Parathyroid adenoma (tissue), 2 donors: Measurements from ENCODE around the gene ZNF507.

ENCODE experiments used
- H2AFZ ChIP-seq: fragments of 300-600 bp; sonication (generic); one replicate; pipeline ENCODE4 v1.7.0; 2017; ENCODE audit warnings: antibody characterized with exemption, mild to moderate bottlenecking
- H3K27ac ChIP-seq: fragments of 300-600 bp; sonication (generic); one replicate; pipeline ENCODE4 v1.7.0; 2017
- H3K27me3 ChIP-seq: fragments of 300-600 bp; sonication (generic); one replicate; pipeline ENCODE4 v1.7.0; 2017; ENCODE audit warnings: low read length; ENCODE audit not compliant: control insufficient read depth, insufficient read depth
- H3K36me3 ChIP-seq: fragments of 300-600 bp; sonication (generic); one replicate; pipeline ENCODE4 v1.7.0; 2017; ENCODE audit warnings: low read length; ENCODE audit not compliant: control insufficient read depth, insufficient read depth
- H3K4me1 ChIP-seq: fragments of 300-600 bp; sonication (generic); one replicate; pipeline ENCODE4 v1.7.0; 2017; ENCODE audit warnings: control low read depth
- H3K4me2 ChIP-seq: fragments of 300-600 bp; sonication (generic); one replicate; pipeline ENCODE4 v1.7.0; 2017; ENCODE audit warnings: low read length
- H3K4me3 ChIP-seq: fragments of 300-600 bp; sonication (generic); one replicate; pipeline ENCODE4 v1.7.0; 2017; ENCODE audit warnings: low read depth, low read length
- H3K79me2 ChIP-seq: fragments of 300-600 bp; sonication (generic); one replicate; pipeline ENCODE4 v1.7.0; 2017; ENCODE audit warnings: control low read depth
- H3K9ac ChIP-seq: fragments of 300-600 bp; sonication (generic); one replicate; pipeline ENCODE4 v1.7.0; 2017; ENCODE audit warnings: mild to moderate bottlenecking
- H3K9me3 ChIP-seq: fragments of 300-600 bp; sonication (generic); one replicate; pipeline ENCODE4 v1.7.0; 2017; ENCODE audit warnings: low read length; ENCODE audit not compliant: control insufficient read depth
- CTCF ChIP-seq: fragments of 300-600 bp; sonication (generic); IDR thresholded peaks from one replicate; pipeline ENCODE4 v1.7.0; 2017; ENCODE audit warnings: antibody characterized with exemption, mild to moderate bottlenecking
- donor health status: primary hyperparathyroidism.

ZNF507 gene

GRCh38 chr19:32363632-32364031 lies 18.2 kb downstream of the ZNF507 start:
- Histone ChIP-seq H3K36me3 (no peaks in the 10 kb centered on the region), H2AFZ (no peak overlapping the region), H3K79me2 (peaks cover 40% of the 10 kb centered on the region), H3K9ac (no peak overlapping the region), H3K9me3 (no peaks in the 10 kb centered on the region), H3K27ac (no peak overlapping the region), H3K27me3 (no peaks in the 10 kb centered on the region), H3K4me1 (peaks cover 8% of the 10 kb centered on the region), H3K4me3 (peak overlapping the region; percentile 7), H3K4me2 (no peak overlapping the region)
- TF ChIP-seq CTCF: no peak

- Histone ChIP-seq H2AFZ (no peak overlapping the region), H3K4me2 (no peak overlapping the region), H3K79me2 (peaks cover 40% of the 10 kb centered on the region), H3K9ac (no peak overlapping the region), H3K27me3 (no peaks in the 10 kb centered on the region), H3K9me3 (no peaks in the 10 kb centered on the region), H3K36me3 (no peaks in the 10 kb centered on the region), H3K4me1 (peaks cover 8% of the 10 kb centered on the region), H3K27ac (no peak overlapping the region), H3K4me3 (no peak overlapping the region)
- no peak for TF ChIP-seq CTCF
These were observed 18.6 kb downstream of the ZNF507 start for GRCh38 chr19:32364040-32364439.

GRCh38 chr19:32367063-32367462 lies 21.7 kb downstream of the ZNF507 start:
- TF ChIP-seq CTCF: no peak

GRCh38 chr19:32367948-32368536 lies 22.6 kb downstream of the ZNF507 start:
- Histone ChIP-seq H3K79me2 (peaks cover 31% of the 10 kb centered on the region), H3K9ac (no peak overlapping the region), H3K9me3 (no peaks in the 10 kb centered on the region), H3K4me2 (no peak overlapping the region), H3K27me3 (no peaks in the 10 kb centered on the region), H3K4me3 (no peak overlapping the region), H3K27ac (no peak overlapping the region), H2AFZ (no peak overlapping the region), H3K36me3 (no peaks in the 10 kb centered on the region), H3K4me1 (peaks cover 6% of the 10 kb centered on the region)
- TF ChIP-seq CTCF: no peak

More at GRCh38 chr19:32367063-32367462, 21.7 kb downstream of the ZNF507 start:
- Histone ChIP-seq H3K79me2 (peaks cover 37% of the 10 kb centered on the region), H3K9ac (no peak overlapping the region), H3K27ac (no peak overlapping the region), H3K4me3 (no peak overlapping the region), H3K36me3 (no peaks in the 10 kb centered on the region), H3K27me3 (no peaks in the 10 kb centered on the region), H3K4me1 (peaks cover 8% of the 10 kb centered on the region), H3K9me3 (no peaks in the 10 kb centered on the region), H3K4me2 (no peak overlapping the region), H2AFZ (no peak overlapping the region)

GRCh38 chr19:32368787-32369186 lies 23.4 kb downstream of the ZNF507 start:
- no peak overlapping the region for H3K4me3 ChIP-seq
- no peaks in the 10 kb centered on the region for H3K9me3 ChIP-seq
- H3K4me1 ChIP-seq: peaks cover under 1% of the 10 kb centered on the region
- no peak overlapping the region for H3K27ac ChIP-seq
- no peaks in the 10 kb centered on the region for H3K27me3 ChIP-seq
- H2AFZ ChIP-seq: no peak overlapping the region
- H3K4me2 ChIP-seq: no peak overlapping the region
- H3K36me3 ChIP-seq: no peaks in the 10 kb centered on the region
- peaks cover 26% of the 10 kb centered on the region for H3K79me2 ChIP-seq
- TF ChIP-seq CTCF: no peak
- no peak overlapping the region for H3K9ac ChIP-seq
